Testis (tissue), 3 donors: ENCODE measurements around the gene TTLL3. TPM values are rescaled to one million over a fixed set of nuclear protein-coding genes. Genes with fewer than 3 reads are reported as not detected.

Experiments
- DNase-seq: peaks from one replicate; pipeline ENCODE4 v3.0.0-alpha.2; 2019
- H3K27ac ChIP-seq, 2 donors: fragments of 200-600 bp; sonication (generic); one replicate each; pipeline ENCODE4 v1.5.1; 2019
- H3K27me3 ChIP-seq: fragments of 200-600 bp; sonication (generic); one replicate; pipeline ENCODE4 v1.5.1; 2019
- H3K36me3 ChIP-seq: fragments of 200-600 bp; sonication (generic); one replicate; pipeline ENCODE4 v1.5.1; 2017; ENCODE audit warnings: low read depth; ENCODE audit errors: missing control alignments
- H3K4me1 ChIP-seq: fragments of 200-600 bp; sonication (generic); one replicate; pipeline ENCODE4 v1.5.1; 2019
- H3K4me3 ChIP-seq, 2 donors: fragments of 200-600 bp; sonication (generic); one replicate each; pipeline ENCODE4 v1.5.1; 2017 to 2019
- H3K9me3 ChIP-seq: fragments of 200-600 bp; sonication (generic); one replicate; pipeline ENCODE4 v1.5.1; 2017
- CTCF ChIP-seq, 3 experiments: fragments of 450-650 bp in 2 of 3; fragments of 200-600 bp in 1 of 3; sonication (generic) in 1 of 3; IDR thresholded peaks; one replicate each; pipeline ENCODE4 v1.5.1; 2016 to 2019; ENCODE audit warnings: antibody characterized with exemption in 3 of 3, mild to moderate bottlenecking in 2 of 3, moderate library complexity in 1 of 3
- POLR2A ChIP-seq: fragments of 450-650 bp; IDR thresholded peaks from one replicate; pipeline ENCODE4 v1.6.1; 2017; ENCODE audit warnings: antibody characterized with exemption, mild to moderate bottlenecking, moderate library complexity
- WGBS, 2 donors: methylation state at CpG; one replicate each; pipeline ENCODE4 v1.1.5; 2018; 5-methylcytosine and 5-hydroxymethylcytosine counted together
- intact Hi-C: fragments of 100-400 bp; cut with DNase I; formaldehyde crosslinking; loops from one replicate; pipeline ENCODE4 v1.15.1; 2023; ENCODE audit warnings: low total_unique reads
- polyA plus RNA-seq: library from polyadenylated mRNA; stranded (reverse); fragments of 350-450 nt; fragmentation: Illumina TruSeq; extraction: RNeasy Lipid Tissue Mini Kit (QIAGEN cat#74804); gene quantifications from one replicate; pipeline ENCODE4 v1.2.3, GENCODE V29; 2014; ENCODE audit warnings: low read depth, low replicate concordance; ENCODE audit not compliant: insufficient read depth
- total RNA-seq, 2 donors: library from RNA; depleted of rRNA; stranded (reverse); fragments of >200 nt; gene quantifications; one replicate each; pipeline ENCODE4 v1.2.3, GENCODE V29; 2016

The TTLL3 gene
- total and polyA plus RNA-seq, 3 donors from 2014 or later = 104 to 163 (median 142) TPM

- no peak overlapping the region for H3K27ac ChIP-seq
- TF ChIP-seq CTCF (IDR thresholded peaks at IDR 0.05) (no peak), POLR2A (no peak)
- 75 to 83% methylated on average over 7 of the region's 7 CpGs for WGBS, 2 donors
- H3K9me3 ChIP-seq = no peaks in the 10 kb centered on the region
- H3K27me3 ChIP-seq = no peaks in the 10 kb centered on the region
- no peak overlapping the region for H3K4me3 ChIP-seq
- no peak for DNase-seq
- intact Hi-C loops = no loop called here
- H3K36me3 ChIP-seq = no peaks in the 10 kb centered on the region
- H3K4me1 ChIP-seq = peaks cover 2% of the 10 kb centered on the region
Observed at GRCh38 chr3:9883706-9884554, 73.9 kb downstream of the TTLL3 start.

GRCh38 chr3:9884555-9885165 is 74.6 kb downstream of the TTLL3 start:
- DNase-seq = no peak
- no peak for TF ChIP-seq CTCF (IDR thresholded peaks at IDR 0.05)
- TF ChIP-seq POLR2A = no peak
- intact Hi-C loops = no loop called here
- H3K4me3 ChIP-seq = no peak overlapping the region
- no peaks in the 10 kb centered on the region for H3K27me3 ChIP-seq
- 75 to 83% methylated on average over 11 of the region's 11 CpGs for WGBS, 2 donors
- no peak overlapping the region for H3K27ac ChIP-seq
- no peaks in the 10 kb centered on the region for H3K9me3 ChIP-seq
- H3K36me3 ChIP-seq = no peaks in the 10 kb centered on the region
- peaks cover 9% of the 10 kb centered on the region for H3K4me1 ChIP-seq

Other genes starting within 250 kb of the TTLL3 start
- 10 to 100 TPM; 58.9 to 70.6 TPM for gene MTMR14, start 160.8 kb upstream of the TTLL3 start, total RNA-seq
- gene MTMR14, start 160.8 kb upstream of the TTLL3 start, polyA plus RNA-seq = 43.6 TPM
- gene CPNE9, start 106.4 kb upstream of the TTLL3 start, total RNA-seq = 1 to 10 TPM in 1 of 2 donors, under 1 TPM in 1; 0.31 to 1.4 TPM
- 1.3 TPM for gene CPNE9, start 106.4 kb upstream of the TTLL3 start, polyA plus RNA-seq
- 10 to 100 TPM; 55.1 to 58.4 TPM for gene BRPF1, start 78.5 kb upstream of the TTLL3 start, total RNA-seq
- gene BRPF1, start 78.5 kb upstream of the TTLL3 start, polyA plus RNA-seq = 47.4 TPM
- 10 to 100 TPM; 30.3 to 36.4 TPM for gene OGG1, start 60.3 kb upstream of the TTLL3 start, total RNA-seq
- gene OGG1, start 60.3 kb upstream of the TTLL3 start, polyA plus RNA-seq = 18.8 TPM
- 100 to 1,000 TPM; 127 to 185 TPM for gene CAMK1, start 40.3 kb upstream of the TTLL3 start, total RNA-seq
- gene CAMK1, start 40.3 kb upstream of the TTLL3 start, polyA plus RNA-seq = 62.7 TPM
- gene TADA3, start 17.8 kb upstream of the TTLL3 start, total RNA-seq = 100 to 1,000 TPM in 1 of 2 donors, 10 to 100 TPM in 1; 94.6 to 123 TPM
- gene TADA3, start 17.8 kb upstream of the TTLL3 start, polyA plus RNA-seq = 123 TPM
- gene ARPC4, start 17.2 kb upstream of the TTLL3 start, total RNA-seq = 100 to 1,000 TPM; 108 to 124 TPM
- gene ARPC4, start 17.2 kb upstream of the TTLL3 start, polyA plus RNA-seq = 99.6 TPM
- gene RPUSD3, start 33.7 kb downstream of the TTLL3 start, total RNA-seq = 10 to 100 TPM; 53.3 to 63.4 TPM
- 124 TPM for gene RPUSD3, start 33.7 kb downstream of the TTLL3 start, polyA plus RNA-seq
- 1 to 10 TPM; 1.1 to 1.6 TPM for gene CIDEC, start 70.0 kb downstream of the TTLL3 start, total RNA-seq
- 2.9 TPM for gene CIDEC, start 70.0 kb downstream of the TTLL3 start, polyA plus RNA-seq
- gene JAGN1, start 80.3 kb downstream of the TTLL3 start, total RNA-seq = 10 to 100 TPM; 33.3 to 39.8 TPM
- gene JAGN1, start 80.3 kb downstream of the TTLL3 start, polyA plus RNA-seq = 36.0 TPM
- gene IL17RE, start 92.6 kb downstream of the TTLL3 start, total RNA-seq = under 1 TPM; 0.43 to 0.79 TPM
- 1.8 TPM for gene IL17RE, start 92.6 kb downstream of the TTLL3 start, polyA plus RNA-seq
- gene IL17RC, start 106.8 kb downstream of the TTLL3 start, total RNA-seq = 10 to 100 TPM; 21.0 to 26.1 TPM
- gene IL17RC, start 106.8 kb downstream of the TTLL3 start, polyA plus RNA-seq = 12.0 TPM
- gene CRELD1, start 123.6 kb downstream of the TTLL3 start, total RNA-seq = 10 to 100 TPM; 34.9 to 37.1 TPM
- gene CRELD1, start 123.6 kb downstream of the TTLL3 start, polyA plus RNA-seq = 65.7 TPM
- 1 to 10 TPM; 6.6 to 7.2 TPM for gene PRRT3, start 142.1 kb downstream of the TTLL3 start, total RNA-seq
- gene PRRT3, start 142.1 kb downstream of the TTLL3 start, polyA plus RNA-seq = 7.6 TPM
- 10 to 100 TPM; 64.2 to 72.5 TPM for gene EMC3, start 176.6 kb downstream of the TTLL3 start, total RNA-seq
- 270 TPM for gene EMC3, start 176.6 kb downstream of the TTLL3 start, polyA plus RNA-seq
- 10 to 100 TPM; 23.7 to 41.6 TPM for gene FANCD2, start 216.2 kb downstream of the TTLL3 start, total RNA-seq
- gene FANCD2, start 216.2 kb downstream of the TTLL3 start, polyA plus RNA-seq = 38.5 TPM